Chondrocyte (in vitro differentiated cells): Measurements from ENCODE around the gene CHRNE. TPM values are rescaled to one million over a fixed set of nuclear protein-coding genes. Genes with fewer than 3 reads are reported as not detected.

Experiments used
- DNase-seq: peaks from one replicate; pipeline ENCODE4 v3.0.0; 2021; ENCODE audit warnings: mixed read lengths, low spot score
- H3K27ac Mint-ChIP-seq: one replicate; pipeline ENCODE4 v1.8.0; 2021; ENCODE audit warnings: mild to moderate bottlenecking, moderate library complexity, mixed read lengths; ENCODE audit not compliant: unreplicated experiment
- H3K27me3 Mint-ChIP-seq: 2 replicates; pipeline ENCODE4 v1.8.0; 2021; ENCODE audit warnings: low read depth, mixed read lengths
- H3K36me3 Mint-ChIP-seq: 2 replicates; pipeline ENCODE4 v1.8.0; 2021; ENCODE audit warnings: low read depth, mixed read lengths
- H3K4me1 Mint-ChIP-seq: 2 replicates; pipeline ENCODE4 v1.8.0; 2021; ENCODE audit warnings: low read depth, mild to moderate bottlenecking, mixed read lengths
- H3K4me3 Mint-ChIP-seq: one replicate; pipeline ENCODE4 v1.8.0; 2021; ENCODE audit warnings: mild to moderate bottlenecking, moderate library complexity, mixed read lengths; ENCODE audit not compliant: unreplicated experiment
- H3K9me3 Mint-ChIP-seq: 2 replicates; pipeline ENCODE4 v1.8.0; 2021; ENCODE audit warnings: low read depth, mixed read lengths
- total RNA-seq: library from RNA; stranded (reverse); gene quantifications from 3 replicates; pipeline ENCODE4 v1.2.1, GENCODE V29; 2021
- TF ChIP-seq, protein P1 (sequence below): fragments of 200-600 bp; sonication (generic); IDR thresholded peaks from 2 replicates; pipeline ENCODE4 v1.5.0; 2021; ENCODE audit warnings: antibody characterized with exemption, mild to moderate bottlenecking, moderate library complexity

CHRNE gene
- total RNA-seq, 1 donor from 2014 or later = 0.35 TPM

DNA sequence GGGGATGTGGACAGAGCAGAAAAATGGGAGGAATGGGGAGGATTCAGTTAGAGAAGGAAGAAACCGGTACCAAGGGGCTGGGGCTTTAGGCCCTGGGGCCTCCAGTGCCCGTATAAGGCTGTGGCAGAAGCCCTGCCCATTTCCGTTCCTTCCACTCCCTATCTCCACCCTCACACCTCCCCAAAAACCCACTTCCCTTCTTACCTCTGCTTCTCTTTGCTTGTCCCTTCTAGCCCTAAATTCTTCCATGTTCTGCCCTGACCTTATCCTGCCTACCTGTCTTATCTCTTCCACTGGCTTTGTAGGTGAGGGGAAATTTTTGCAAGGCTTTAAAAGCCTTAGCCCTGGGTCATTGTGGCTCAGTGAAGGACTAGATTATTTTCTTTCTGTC lies 41.3 kb upstream of the CHRNE start:
- peak overlapping the region; percentile 94 for H3K27ac Mint-ChIP-seq
- H3K36me3 Mint-ChIP-seq = peaks cover 25% of the 10 kb centered on the region
- no peaks in the 10 kb centered on the region for H3K27me3 Mint-ChIP-seq
- TF ChIP-seq, protein P1, sequence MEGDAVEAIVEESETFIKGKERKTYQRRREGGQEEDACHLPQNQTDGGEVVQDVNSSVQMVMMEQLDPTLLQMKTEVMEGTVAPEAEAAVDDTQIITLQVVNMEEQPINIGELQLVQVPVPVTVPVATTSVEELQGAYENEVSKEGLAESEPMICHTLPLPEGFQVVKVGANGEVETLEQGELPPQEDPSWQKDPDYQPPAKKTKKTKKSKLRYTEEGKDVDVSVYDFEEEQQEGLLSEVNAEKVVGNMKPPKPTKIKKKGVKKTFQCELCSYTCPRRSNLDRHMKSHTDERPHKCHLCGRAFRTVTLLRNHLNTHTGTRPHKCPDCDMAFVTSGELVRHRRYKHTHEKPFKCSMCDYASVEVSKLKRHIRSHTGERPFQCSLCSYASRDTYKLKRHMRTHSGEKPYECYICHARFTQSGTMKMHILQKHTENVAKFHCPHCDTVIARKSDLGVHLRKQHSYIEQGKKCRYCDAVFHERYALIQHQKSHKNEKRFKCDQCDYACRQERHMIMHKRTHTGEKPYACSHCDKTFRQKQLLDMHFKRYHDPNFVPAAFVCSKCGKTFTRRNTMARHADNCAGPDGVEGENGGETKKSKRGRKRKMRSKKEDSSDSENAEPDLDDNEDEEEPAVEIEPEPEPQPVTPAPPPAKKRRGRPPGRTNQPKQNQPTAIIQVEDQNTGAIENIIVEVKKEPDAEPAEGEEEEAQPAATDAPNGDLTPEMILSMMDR = no peak
- peaks cover 65% of the 10 kb centered on the region for H3K4me1 Mint-ChIP-seq
- no peaks in the 10 kb centered on the region for H3K9me3 Mint-ChIP-seq
- H3K4me3 Mint-ChIP-seq = peak overlapping the region; percentile 4
- DNase-seq = no peak

DNA sequence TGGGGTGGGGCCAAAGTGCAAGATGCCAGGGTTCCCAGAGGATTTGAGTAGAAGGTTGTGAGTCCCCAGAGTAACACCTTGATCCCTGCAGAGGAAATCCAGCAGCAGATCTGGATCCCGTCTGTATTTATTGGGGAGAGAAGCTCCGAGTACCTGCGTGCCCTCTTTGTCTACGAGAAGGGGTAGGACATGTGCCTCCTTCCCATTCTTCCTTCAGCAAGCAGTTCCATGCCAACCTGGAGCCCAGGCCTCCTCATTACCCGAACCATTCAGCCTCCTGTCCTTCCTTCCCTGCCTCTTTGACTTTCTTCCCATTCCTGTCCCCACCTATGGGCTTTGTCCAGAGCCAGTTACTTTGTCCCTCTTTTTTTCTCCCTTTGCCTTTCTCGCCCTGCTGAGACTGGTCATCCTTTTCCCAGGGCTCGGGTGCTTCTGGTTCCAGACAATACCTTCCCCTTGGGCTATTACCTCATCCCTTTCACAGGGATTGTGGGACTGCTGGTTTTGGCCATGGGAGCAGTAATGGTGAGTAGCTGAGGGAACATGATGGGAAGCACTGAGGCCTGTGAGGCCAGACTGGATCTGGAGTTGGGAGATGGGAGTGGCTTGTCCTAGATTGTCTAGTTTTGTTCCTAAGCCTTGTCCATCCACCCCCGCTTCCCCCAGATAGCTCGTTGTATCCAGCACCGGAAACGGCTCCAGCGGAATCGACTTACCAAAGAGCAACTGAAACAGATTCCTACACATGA lies 40.0 kb upstream of the CHRNE start:
- no peak overlapping the region for H3K4me3 Mint-ChIP-seq

DNA sequence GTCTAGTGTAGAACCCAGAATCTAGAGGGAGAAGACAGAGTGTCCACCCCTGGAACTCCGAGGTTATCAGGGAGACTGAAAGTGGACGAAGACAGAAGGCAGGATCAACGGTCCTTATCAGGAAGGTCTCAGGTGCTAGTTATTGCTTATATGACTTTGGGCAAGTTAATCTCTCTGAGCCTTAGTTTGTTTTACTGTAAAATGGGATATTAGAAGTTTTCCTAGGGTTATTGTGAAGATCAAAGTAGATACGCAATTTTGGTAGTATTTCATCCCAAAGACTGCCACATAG lies 38.4 kb upstream of the CHRNE start:
- Mint-ChIP-seq H3K27me3 (no peaks in the 10 kb centered on the region), H3K4me1 (peaks cover 65% of the 10 kb centered on the region), H3K4me3 (peak overlapping the region; percentile 88), H3K36me3 (peaks cover 16% of the 10 kb centered on the region), H3K9me3 (no peaks in the 10 kb centered on the region), H3K27ac (peak overlapping the region; percentile 98)
- TF ChIP-seq, protein P1 = no peak
- DNase-seq = no peak

More for the DNA sequence above, 40.0 kb upstream of the CHRNE start:
- no peak for DNase-seq
- Mint-ChIP-seq H3K36me3 (peaks cover 25% of the 10 kb centered on the region), H3K27me3 (no peaks in the 10 kb centered on the region), H3K9me3 (no peaks in the 10 kb centered on the region), H3K27ac (peak overlapping the region; percentile 94), H3K4me1 (peaks cover 73% of the 10 kb centered on the region)
- TF ChIP-seq, protein P1 = no peak

DNA sequence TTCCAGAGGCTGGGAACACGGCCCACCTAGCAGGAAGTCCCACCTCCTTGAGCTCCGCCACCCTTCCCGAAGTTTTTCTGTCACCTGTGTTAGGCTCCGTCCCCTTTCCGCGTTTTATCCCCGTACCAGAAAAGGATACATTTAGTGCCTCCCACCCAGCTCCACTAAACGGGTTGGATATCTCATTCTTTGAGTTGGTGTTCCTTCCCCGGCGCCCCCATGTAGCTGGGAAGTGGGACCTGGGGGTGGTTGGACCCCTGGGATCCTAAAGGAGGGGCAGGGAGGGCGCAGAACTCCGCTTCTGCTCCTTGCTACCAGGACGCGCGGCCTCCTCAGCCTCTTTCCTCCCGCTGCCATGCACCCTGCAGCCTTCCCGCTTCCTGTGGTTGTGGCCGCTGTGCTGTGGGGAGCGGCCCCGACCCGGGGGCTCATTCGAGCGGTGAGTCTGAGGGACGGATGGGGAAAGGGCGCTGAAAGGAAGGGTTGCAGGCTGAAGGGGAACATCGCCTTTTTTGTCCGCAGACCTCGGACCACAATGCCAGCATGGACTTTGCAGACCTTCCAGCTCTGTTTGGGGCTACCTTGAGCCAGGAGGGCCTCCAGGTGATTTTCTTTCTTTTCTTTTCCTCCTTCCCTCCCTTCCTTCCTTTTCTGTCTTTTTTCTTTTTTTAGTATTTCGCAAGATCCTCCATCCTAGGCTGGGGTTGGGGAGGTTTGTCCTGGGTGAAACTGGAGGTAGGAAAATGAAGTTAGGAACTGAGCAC lies 37.8 kb upstream of the CHRNE start:
- H3K4me1 Mint-ChIP-seq = peaks cover 60% of the 10 kb centered on the region
- TF ChIP-seq, protein P1 = no peak
- H3K27ac Mint-ChIP-seq = peak overlapping the region; percentile 98
- no peak for DNase-seq
- no peaks in the 10 kb centered on the region for H3K9me3 Mint-ChIP-seq
- peaks cover 14% of the 10 kb centered on the region for H3K36me3 Mint-ChIP-seq
- H3K27me3 Mint-ChIP-seq = no peaks in the 10 kb centered on the region
- peak overlapping the region; percentile 88 for H3K4me3 Mint-ChIP-seq

DNA sequence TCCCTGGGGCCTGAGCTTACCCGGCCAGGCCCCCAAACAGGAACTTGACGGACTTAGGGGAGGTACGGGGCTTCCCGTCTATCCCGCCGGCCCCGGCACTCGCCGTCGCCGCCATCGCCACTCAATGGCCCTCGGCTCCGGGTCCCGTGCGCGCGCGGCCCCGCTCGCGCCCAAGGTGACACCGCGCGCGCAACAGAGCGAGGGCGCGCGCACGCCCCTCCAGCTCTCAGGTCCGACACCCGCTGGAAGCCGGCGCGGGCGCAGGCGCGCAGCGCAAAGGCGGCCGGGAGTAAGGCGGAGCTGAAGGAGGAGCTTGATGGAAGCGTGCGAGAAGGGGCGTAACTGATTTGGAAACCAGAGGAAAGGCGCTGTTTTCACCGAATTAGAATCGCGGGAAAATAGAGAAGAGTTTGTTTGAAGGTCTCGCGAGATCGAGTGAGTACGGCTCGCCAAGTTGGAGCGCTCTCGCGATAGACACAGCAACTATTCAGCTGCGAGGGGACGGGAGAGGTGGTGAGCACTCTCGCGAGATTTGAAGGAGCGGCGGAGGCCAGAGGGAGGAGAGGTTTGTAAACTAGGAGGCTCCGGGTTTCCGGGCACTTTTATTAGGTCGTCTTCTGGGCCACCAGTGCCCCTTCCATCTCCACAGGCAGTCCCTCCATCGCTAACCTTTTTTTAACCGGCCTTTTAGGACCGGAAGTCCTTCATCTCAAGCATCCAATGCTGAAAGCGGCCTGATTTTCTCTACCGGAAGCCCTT lies 37.1 kb upstream of the CHRNE start, which contains the start of the genes RNF167 and SLC25A11:
RNF167 (plus strand) TSS at position 473 of the 759 bp plus-strand sequence. CDS start 642 bp downstream, outside the sequence.
SLC25A11 (minus strand) TSS at position 251 of the 759 bp plus-strand sequence; CDS start at position 115, 136 bp downstream.
- H3K4me1 Mint-ChIP-seq = peaks cover 52% of the 10 kb centered on the region
- H3K27me3 Mint-ChIP-seq = no peaks in the 10 kb centered on the region
- peak; percentile 98 for DNase-seq
- H3K36me3 Mint-ChIP-seq = peaks cover 6% of the 10 kb centered on the region
- peak within 1 kb of the TSS; percentile 88 for H3K4me3 Mint-ChIP-seq
- TF ChIP-seq, protein P1 = peak; percentile 6
- no peaks in the 10 kb centered on the region for H3K9me3 Mint-ChIP-seq
- peak within 1 kb of the TSS; percentile 98 for H3K27ac Mint-ChIP-seq
